NCI-H1694 (cell line): ENCODE data around the gene P4HA3.

Experiments used
- DNase-seq: peaks from one replicate; lab custom pipeline; 2025; lab: John Stamatoyannopoulos, UW

Gene P4HA3

DNA sequence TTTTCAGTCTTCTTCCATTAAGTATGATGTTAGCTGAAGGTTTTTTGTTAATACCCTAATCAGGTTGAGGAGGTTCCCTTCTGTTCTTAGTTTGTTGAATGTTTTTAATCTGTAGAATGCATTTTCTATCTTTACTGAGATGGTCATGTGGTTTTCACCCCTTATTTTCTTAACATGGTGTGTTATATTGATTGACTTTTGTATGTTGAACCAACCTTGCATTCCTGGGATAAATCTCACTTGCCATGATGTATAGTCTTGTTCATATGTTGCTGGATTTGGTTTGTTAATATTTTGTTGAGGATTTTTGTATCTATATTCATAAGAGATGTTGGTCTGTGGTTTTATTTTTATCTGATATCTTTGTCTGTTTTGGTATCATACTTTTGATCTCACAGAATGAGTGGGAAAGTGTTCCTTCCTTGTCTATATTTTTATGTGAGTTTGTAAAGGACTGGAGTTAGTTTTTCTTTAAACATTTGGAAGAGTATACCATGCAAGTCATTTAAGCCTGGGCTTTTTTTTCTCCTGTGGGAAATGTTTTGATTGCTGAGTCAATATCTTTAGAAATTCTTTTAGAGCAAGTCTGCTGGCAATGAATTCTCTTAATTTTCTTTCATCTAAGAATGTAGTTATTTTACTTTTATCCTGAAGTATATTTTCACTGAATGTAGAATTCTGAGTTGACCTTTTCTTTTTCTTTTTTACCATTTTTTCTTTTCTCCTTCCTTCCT, 5.5 kb upstream of the P4HA3 start:
- no peak for DNase-seq

- no peak for DNase-seq
Measured at GRCh38 chr11:74312326-74312725, 886 bp upstream of the P4HA3 start.

DNA sequence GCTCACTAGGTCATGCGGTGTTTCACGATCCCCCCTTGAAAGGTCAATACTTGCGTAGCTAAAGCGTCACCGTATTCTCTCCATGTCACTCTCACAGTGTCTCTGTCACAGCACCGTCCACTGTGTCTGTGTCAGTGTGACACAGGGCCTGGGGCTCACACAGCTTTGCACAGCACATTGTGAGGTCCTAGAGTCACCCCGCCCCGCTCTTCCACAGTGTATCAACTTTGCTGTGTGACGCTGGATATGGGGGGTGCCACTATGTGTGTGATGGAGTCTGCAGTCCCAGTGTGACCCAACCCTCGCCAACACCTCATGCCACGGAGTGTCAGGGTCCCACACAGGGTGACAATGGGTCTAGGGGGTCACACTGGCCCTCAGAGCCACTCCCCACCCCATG, 583 bp downstream of the P4HA3 start:
- DNase-seq, result no peak

DNA sequence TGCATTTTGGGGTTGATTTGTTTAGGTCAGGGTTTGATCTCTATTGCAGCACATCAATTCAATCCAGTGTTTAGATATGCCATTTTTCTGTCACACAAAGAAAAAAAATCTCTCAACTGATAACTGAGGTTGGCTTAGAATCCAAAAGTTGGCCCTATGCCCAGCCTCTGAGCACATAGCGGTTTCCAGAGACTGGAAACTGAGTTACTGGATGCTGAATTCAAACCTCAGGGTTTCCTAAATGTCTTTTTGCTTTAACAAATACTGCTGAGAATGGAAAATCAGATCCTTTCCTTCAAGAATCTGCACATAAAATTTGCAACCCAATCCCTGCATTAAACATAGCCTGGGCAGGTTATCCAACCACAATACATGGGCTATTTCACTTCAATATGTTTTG, 4.0 kb downstream of the P4HA3 start:
- DNase-seq, result no peak

GRCh38 chr11:74306435-74307175, 4.8 kb downstream of the P4HA3 start:
- DNase-seq, result no peak

GRCh38 chr11:74299015-74299414, 12.4 kb downstream of the P4HA3 start:
- DNase-seq, result no peak

GRCh38 chr11:74297484-74297883, 14.0 kb downstream of the P4HA3 start:
- DNase-seq, result no peak

DNA sequence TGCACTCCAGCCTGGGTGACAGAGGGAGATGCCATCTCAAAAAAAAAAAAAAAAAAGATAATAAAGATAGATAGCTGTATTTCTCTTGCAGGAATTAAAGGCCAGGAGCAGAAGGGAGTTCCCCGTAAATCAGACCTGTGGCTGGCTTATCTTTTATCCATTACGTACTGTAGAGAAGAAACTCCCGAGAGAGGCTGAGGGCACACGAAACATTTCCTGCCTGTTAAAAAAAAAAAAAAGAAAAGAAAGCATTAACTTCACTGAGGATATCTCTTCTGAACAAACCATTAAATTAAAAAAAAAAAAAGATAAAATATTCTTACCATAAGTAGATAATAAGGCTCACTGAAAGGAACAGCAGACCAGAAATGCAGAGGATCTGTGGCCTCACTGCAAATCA, 22.5 kb downstream of the P4HA3 start:
- no peak for DNase-seq

DNA sequence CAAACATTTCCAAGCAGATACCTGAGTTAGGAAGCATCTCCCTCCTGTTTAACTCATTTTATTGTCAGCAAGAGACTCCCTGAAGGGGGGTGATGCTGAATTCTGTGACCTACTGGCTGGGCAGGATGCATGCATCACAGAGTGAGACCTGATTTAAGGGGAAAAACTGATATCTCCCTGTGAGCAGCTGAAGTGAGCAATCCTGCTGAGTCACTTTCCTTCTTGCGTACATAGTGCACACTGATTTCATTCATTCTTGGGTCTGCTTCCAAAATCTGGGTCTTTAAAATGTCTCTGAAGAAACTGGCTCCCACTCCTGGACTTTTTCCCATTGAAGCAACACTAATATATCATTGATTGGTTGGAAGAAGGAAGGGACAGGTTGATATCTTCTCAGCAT, 23.3 kb downstream of the P4HA3 start:
- DNase-seq, result no peak

DNA sequence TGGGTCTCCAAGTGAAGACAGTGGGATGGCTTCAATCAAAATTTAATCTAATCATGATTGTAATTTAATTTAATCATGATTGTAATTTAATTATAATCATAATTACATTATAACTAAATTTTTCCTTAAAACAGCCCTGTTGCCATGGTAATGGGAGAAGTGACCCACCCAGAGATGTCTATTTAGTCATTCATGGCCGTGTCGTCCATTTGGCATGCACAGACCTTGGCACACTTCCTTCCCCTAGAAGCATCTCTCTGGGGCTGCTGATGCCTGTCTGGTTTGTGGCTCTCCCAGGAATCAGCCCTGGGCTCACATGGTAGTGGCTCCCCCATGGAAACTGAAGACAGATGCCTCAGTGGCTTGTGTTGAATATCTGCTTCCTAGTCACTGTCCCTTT, 27.0 kb downstream of the P4HA3 start:
- no peak for DNase-seq

DNA sequence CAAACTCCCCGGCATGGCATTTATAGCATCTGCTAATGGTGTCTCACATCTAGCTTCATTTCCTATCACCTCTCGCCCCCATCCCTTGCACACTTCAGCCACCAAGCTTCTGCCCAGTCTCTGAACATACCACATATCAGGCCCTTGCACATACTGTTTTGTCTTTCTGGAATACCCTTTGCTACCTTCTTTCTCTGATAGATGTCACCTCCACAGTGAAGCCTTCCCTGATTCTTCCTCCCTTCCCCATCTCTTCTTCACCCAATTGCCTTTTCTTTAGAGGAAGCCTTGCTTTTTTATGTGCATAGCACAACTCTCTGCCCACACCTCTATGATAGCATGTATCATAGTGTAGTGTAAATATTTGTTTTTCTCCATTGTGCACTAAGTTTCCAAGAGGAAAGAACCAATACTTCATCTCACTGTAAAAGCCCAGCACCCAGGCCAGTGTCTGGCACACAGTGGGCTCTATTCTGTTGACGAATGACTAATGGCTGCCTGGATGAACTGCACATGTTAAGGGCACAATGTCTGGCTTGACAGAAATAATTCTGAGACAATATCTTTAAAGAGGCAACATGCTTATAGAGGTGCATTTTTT, 27.8 kb downstream of the P4HA3 start:
- no peak for DNase-seq

GRCh38 chr11:74282914-74283371, 28.5 kb downstream of the P4HA3 start:
- DNase-seq, result no peak

DNA sequence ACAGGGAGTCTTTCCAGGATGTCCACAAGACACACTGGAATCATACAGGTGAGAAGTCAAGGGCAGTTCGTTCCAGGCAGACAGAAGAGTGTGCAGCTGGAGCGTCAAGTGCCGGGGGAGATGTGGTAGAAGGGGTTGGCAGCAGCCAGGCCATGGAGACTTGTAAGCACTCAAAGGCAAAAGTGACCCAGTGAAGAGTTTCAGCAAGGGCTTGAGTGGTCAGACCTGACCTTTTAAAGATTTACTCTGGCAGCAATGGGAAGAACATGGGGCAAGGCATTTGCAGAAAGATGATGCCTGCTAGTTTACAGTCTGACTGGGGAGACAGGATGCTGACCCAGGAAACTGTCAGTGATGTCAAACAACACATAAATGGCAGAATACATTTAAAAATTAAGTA, 29.0 kb downstream of the P4HA3 start:
- no peak for DNase-seq

- no peak for DNase-seq
Measured at GRCh38 chr11:74280494-74280893, 30.9 kb downstream of the P4HA3 start.

GRCh38 chr11:74279256-74279655, 32.2 kb downstream of the P4HA3 start:
- no peak for DNase-seq

GRCh38 chr11:74278721-74279161, 32.7 kb downstream of the P4HA3 start:
- no peak for DNase-seq

GRCh38 chr11:74278103-74278502, 33.3 kb downstream of the P4HA3 start:
- DNase-seq, result no peak

- no peak for DNase-seq
Measured at GRCh38 chr11:74276581-74276980, 34.9 kb downstream of the P4HA3 start.

- DNase-seq, result no peak
Measured at GRCh38 chr11:74272276-74272675, 39.2 kb downstream of the P4HA3 start.

- no peak for DNase-seq
Measured at GRCh38 chr11:74269161-74269811, 42.2 kb downstream of the P4HA3 start.

- DNase-seq, result no peak
Measured at GRCh38 chr11:74268456-74268855, 43.0 kb downstream of the P4HA3 start.

GRCh38 chr11:74267014-74267413, 44.4 kb downstream of the P4HA3 start:
- no peak for DNase-seq

GRCh38 chr11:74265256-74265655, 46.2 kb downstream of the P4HA3 start:
- DNase-seq, result no peak
